Type B pancreatic cell (in vitro differentiated cells): ENCODE data around the gene TRABD. TPM values are rescaled to one million over a fixed set of nuclear protein-coding genes. Genes with fewer than 3 reads are reported as not detected.
"Not testable (repeated sequence)": the region's sequence is repeated elsewhere in the genome, so short reads cannot be mapped to it uniquely, and the experiment has no call there.

Experiments used
- DNase-seq: peaks from one replicate; pipeline ENCODE4 v3.0.0; 2021; ENCODE audit warnings: mixed read lengths; ENCODE audit not compliant: unreplicated experiment; ENCODE audit errors: extremely low spot score
- H3K27ac Mint-ChIP-seq: 2 replicates; pipeline ENCODE4 v1.8.0; 2021; ENCODE audit warnings: mild to moderate bottlenecking, mixed read lengths
- H3K27me3 Mint-ChIP-seq: 2 replicates; pipeline ENCODE4 v1.8.0; 2021; ENCODE audit warnings: mixed read lengths
- H3K36me3 Mint-ChIP-seq: 2 replicates; pipeline ENCODE4 v1.8.0; 2021; ENCODE audit warnings: mixed read lengths
- H3K4me1 Mint-ChIP-seq: one replicate; pipeline ENCODE4 v1.8.0; 2021; ENCODE audit warnings: mixed read lengths; ENCODE audit not compliant: unreplicated experiment
- H3K4me3 Mint-ChIP-seq: 2 replicates; pipeline ENCODE4 v1.8.0; 2021; ENCODE audit warnings: mild to moderate bottlenecking, mixed read lengths
- H3K9me3 Mint-ChIP-seq: 2 replicates; pipeline ENCODE4 v1.8.0; 2021; ENCODE audit warnings: mixed read lengths
- CTCF ChIP-seq: fragments of 200-600 bp; sonication (generic); conservative IDR thresholded peaks from 2 replicates; pipeline ENCODE4 v1.5.0; 2021; ENCODE audit warnings: antibody characterized with exemption, mild to moderate bottlenecking
- long read RNA-seq: library from polyadenylated mRNA; unstranded; transcript quantifications from one replicate; pipeline ENCODE4 v2.0.0, GENCODE V29; 2020
- total RNA-seq: library from RNA; stranded (reverse); gene quantifications from 2 replicates; pipeline ENCODE4 v1.2.1, GENCODE V29; 2021; ENCODE audit warnings: low replicate concordance

The TRABD gene
- total RNA-seq = 33.8 and 37.7 TPM in 2 replicates
- long read RNA-seq, partial matches to known transcripts = 0 of 3 reads
- long read RNA-seq, other reads (novel, unspliced or antisense) = 3 of 3 reads

- peak; percentile 93 for DNase-seq
- H3K27me3 Mint-ChIP-seq = no peaks in the 10 kb centered on the region
- peaks cover 7% of the 10 kb centered on the region for H3K4me1 Mint-ChIP-seq
- H3K9me3 Mint-ChIP-seq = no peaks in the 10 kb centered on the region
- H3K4me3 Mint-ChIP-seq = peak within 1 kb of the TSS; percentile 97
- H3K27ac Mint-ChIP-seq = peak within 1 kb of the TSS; percentile 91
- no peaks in the 10 kb centered on the region for H3K36me3 Mint-ChIP-seq
- no peak for TF ChIP-seq CTCF
Measured at GRCh38 chr22:50185375-50186087, at the start of gene TRABD. Gene TRABD (plus strand): TSS chr22:50185913. CDS start chr22:50193061, 7,148 bp downstream.

- no peak for DNase-seq
- TF ChIP-seq CTCF = no peak
- Mint-ChIP-seq H3K27me3 (peaks cover 3% of the 10 kb centered on the region), H3K27ac (no peak overlapping the region), H3K4me3 (no peak overlapping the region), H3K36me3 (no peaks in the 10 kb centered on the region), H3K9me3 (no peaks in the 10 kb centered on the region), H3K4me1 (peaks cover 6% of the 10 kb centered on the region)
Measured at GRCh38 chr22:50136581-50137015, 49.1 kb upstream of the TRABD start.

DNA sequence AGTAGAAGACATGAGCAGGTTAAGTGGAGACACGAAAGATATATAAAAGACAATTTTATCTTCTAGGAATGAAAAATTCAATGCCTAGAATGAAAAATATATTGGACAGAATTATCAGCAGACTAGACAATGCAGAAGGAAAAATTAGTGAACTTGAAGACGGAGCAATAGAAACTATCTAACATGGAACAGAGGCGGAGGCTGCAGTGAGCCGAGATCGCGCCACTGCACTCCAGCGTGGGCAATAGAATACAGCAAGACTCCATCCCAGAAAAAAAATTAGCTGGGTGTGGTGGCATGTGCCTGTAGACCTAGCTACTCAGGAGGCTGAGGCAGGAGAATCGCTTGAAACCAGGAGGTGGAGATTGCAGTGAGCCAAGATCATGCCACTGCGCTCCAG, 48.4 kb upstream of the TRABD start:
- H3K36me3 Mint-ChIP-seq, H3K27me3 Mint-ChIP-seq, H3K4me3 Mint-ChIP-seq, H3K9me3 Mint-ChIP-seq, H3K27ac Mint-ChIP-seq, DNase-seq: not testable (repeated sequence)
- peaks cover 12% of the 10 kb centered on the region for H3K4me1 Mint-ChIP-seq

- Mint-ChIP-seq H3K27me3 (peaks cover 6% of the 10 kb centered on the region), H3K9me3 (no peaks in the 10 kb centered on the region), H3K4me3 (no peak overlapping the region), H3K36me3 (no peaks in the 10 kb centered on the region), H3K27ac (no peak overlapping the region), H3K4me1 (peaks cover 13% of the 10 kb centered on the region)
- TF ChIP-seq CTCF = no peak
- DNase-seq = no peak
Measured at GRCh38 chr22:50138041-50138440, 47.7 kb upstream of the TRABD start.

DNA sequence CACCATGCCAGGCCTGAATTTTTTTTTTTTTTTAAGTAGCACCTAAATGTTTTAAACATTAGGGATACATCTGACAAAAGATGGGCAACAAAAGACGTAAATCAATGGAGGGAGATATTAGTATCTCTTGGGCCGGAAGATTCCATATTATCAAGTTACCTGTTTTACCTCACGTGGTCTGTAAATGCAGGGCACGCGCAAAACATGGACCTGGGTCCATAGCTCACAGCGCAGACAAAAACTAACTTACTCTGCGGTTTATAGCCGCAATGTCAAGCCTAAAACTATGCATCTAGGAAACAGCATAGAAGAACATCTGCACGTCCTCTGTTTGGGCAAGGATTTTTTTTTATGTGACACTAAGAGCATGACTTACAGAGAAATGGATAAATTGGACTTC, 46.7 kb upstream of the TRABD start:
- Mint-ChIP-seq H3K27me3 (peaks cover 8% of the 10 kb centered on the region), H3K4me3 (no peak overlapping the region), H3K36me3 (no peaks in the 10 kb centered on the region), H3K27ac (no peak overlapping the region), H3K4me1 (peaks cover 13% of the 10 kb centered on the region), H3K9me3 (no peaks in the 10 kb centered on the region)
- DNase-seq = no peak
- TF ChIP-seq CTCF = no peak

GRCh38 chr22:50139843-50140415, 45.8 kb upstream of the TRABD start:
- no peak for TF ChIP-seq CTCF
- Mint-ChIP-seq H3K27ac (no peak overlapping the region), H3K9me3 (no peaks in the 10 kb centered on the region), H3K4me1 (peaks cover 13% of the 10 kb centered on the region), H3K4me3 (no peak overlapping the region), H3K36me3 (no peaks in the 10 kb centered on the region), H3K27me3 (peaks cover 8% of the 10 kb centered on the region)
- no peak for DNase-seq
